ENCODE results near the gene SBF2.

GRCh38 chr11:9955391-9955790 lies 338.6 kb downstream of the SBF2 start:
- TF ChIP-seq CTCF (conservative IDR thresholded peaks at IDR 0.05) (no peak), ZFX (IDR thresholded peaks at IDR 0.05) (no peak)

All from C4-2B (cell line).